CD14-positive monocyte (primary cell): ENCODE measurements around the gene ZNF451. TPM values are rescaled to one million over a fixed set of nuclear protein-coding genes. Genes with fewer than 3 reads are reported as not detected.

Experiments used
- DNase-seq, 3 donors: peaks; one replicate each; pipeline ENCODE4 v3.0.0-alpha.2; 2011 to 2022
- H2AFZ ChIP-seq: 2 replicates; pipeline ENCODE4 v1.6.0; 2012; ENCODE audit warnings: mild to moderate bottlenecking, low read depth, low read length, inconsistent platforms; ENCODE audit not compliant: insufficient read depth, poor library complexity, severe bottlenecking
- H3K27ac ChIP-seq, 2 donors: 1 replicate in 1 of 2; 2 replicates in 1 of 2; pipeline ENCODE4 v1.5.1; 2012 to 2013; ENCODE audit warnings: low read length in 2 of 2, control low read depth in 1 of 2, inconsistent platforms in 1 of 2, low read depth in 1 of 2, mild to moderate bottlenecking in 1 of 2
- H3K27me3 ChIP-seq, 2 donors: one replicate each; pipeline versions ENCODE4 v1.6.0 to v1.6.1; 2011 to 2013; ENCODE audit warnings: low read length in 2 of 2; ENCODE audit not compliant: control insufficient read depth in 2 of 2, insufficient read depth in 2 of 2
- H3K36me3 ChIP-seq, 2 donors: replicated peaks in 1 of 2; 1 replicate in 1 of 2; 2 replicates in 1 of 2; pipeline versions ENCODE4 v1.5.1 to v1.6.1; 2012 to 2013; ENCODE audit warnings: low read length in 2 of 2, control low read depth in 1 of 2, inconsistent platforms in 1 of 2, mild to moderate bottlenecking in 1 of 2; ENCODE audit not compliant: insufficient read depth in 2 of 2, control insufficient read depth in 1 of 2
- H3K4me1 ChIP-seq, 2 donors: 1 replicate in 1 of 2; 2 replicates in 1 of 2; pipeline versions ENCODE4 v1.5.1 to v1.6.1; 2012 to 2013; ENCODE audit warnings: low read length in 2 of 2, control low read depth in 1 of 2, inconsistent platforms in 1 of 2, mild to moderate bottlenecking in 1 of 2, moderate library complexity in 1 of 2; ENCODE audit not compliant: insufficient read depth in 2 of 2, control insufficient read depth in 1 of 2
- H3K4me2 ChIP-seq: replicated peaks from 2 replicates; pipeline ENCODE3; 2012; ENCODE audit warnings: low read length, moderate library complexity, mild to moderate bottlenecking; ENCODE audit not compliant: poor library complexity, severe bottlenecking; ENCODE audit errors: extremely low read depth
- H3K4me3 ChIP-seq, 3 experiments: fragments of 200-600 bp in 1 of 3; sonication (generic) in 1 of 3; replicated peaks in 1 of 3; 1 replicate in 2 of 3; 2 replicates in 1 of 3; pipeline ENCODE4 v1.5.1; 2011 to 2013; ENCODE audit warnings: low read length in 3 of 3, mild to moderate bottlenecking in 3 of 3, control low read depth in 2 of 3, low read depth in 2 of 3, inconsistent platforms in 1 of 3, moderate library complexity in 1 of 3
- H3K79me2 ChIP-seq: 2 replicates; pipeline ENCODE4 v1.6.0; 2012; ENCODE audit warnings: mild to moderate bottlenecking, control low read depth, inconsistent platforms, low read length, moderate library complexity; ENCODE audit not compliant: insufficient read depth
- H3K9ac ChIP-seq: 2 replicates; pipeline ENCODE4 v1.6.0; 2017; ENCODE audit warnings: low read length, mild to moderate bottlenecking; ENCODE audit not compliant: insufficient read depth, poor library complexity, severe bottlenecking
- H3K9me3 ChIP-seq, 2 donors: replicated peaks in 1 of 2; 1 replicate in 1 of 2; 2 replicates in 1 of 2; pipeline versions ENCODE4 v1.5.1 to v1.6.1; 2012 to 2013; ENCODE audit warnings: low read length in 2 of 2, control low read depth in 1 of 2; ENCODE audit not compliant: control insufficient read depth in 1 of 2, insufficient read depth in 1 of 2
- H4K20me1 ChIP-seq: 2 replicates; pipeline ENCODE4 v1.6.0; 2012; ENCODE audit warnings: mild to moderate bottlenecking, low read length, control low read depth, moderate library complexity; ENCODE audit not compliant: insufficient read depth
- H3K27ac Mint-ChIP-seq, 7 donors: one replicate each; pipeline ENCODE4 v1.8.0; 2020; ENCODE audit warnings: mild to moderate bottlenecking in 7 of 7, mixed read lengths in 7 of 7, moderate library complexity in 6 of 7, inconsistent platforms in 2 of 7
- H3K27me3 Mint-ChIP-seq, 3 donors: one replicate each; pipeline ENCODE4 v1.8.0; 2021 to 2022; ENCODE audit warnings: low read depth in 3 of 3, mild to moderate bottlenecking in 3 of 3, mixed read lengths in 3 of 3, moderate library complexity in 3 of 3, inconsistent platforms in 1 of 3
- H3K36me3 Mint-ChIP-seq, 2 donors: one replicate each; pipeline ENCODE4 v1.8.0; 2020; ENCODE audit warnings: mixed read lengths in 2 of 2, inconsistent platforms in 1 of 2, mild to moderate bottlenecking in 1 of 2
- H3K4me1 Mint-ChIP-seq: one replicate; pipeline ENCODE4 v1.8.0; 2020; ENCODE audit warnings: mild to moderate bottlenecking, mixed read lengths
- H3K4me3 Mint-ChIP-seq, 2 donors: one replicate each; pipeline ENCODE4 v1.8.0; 2020; ENCODE audit warnings: mild to moderate bottlenecking in 2 of 2, mixed read lengths in 2 of 2, moderate library complexity in 1 of 2
- H3K9me3 Mint-ChIP-seq, 7 donors: one replicate each; pipeline ENCODE4 v1.8.0; 2020 to 2022; ENCODE audit warnings: mixed read lengths in 7 of 7, mild to moderate bottlenecking in 6 of 7, moderate library complexity in 6 of 7, inconsistent platforms in 2 of 7
- WGBS: methylation state at CpG from one replicate; pipeline ENCODE4 v1.1.5; 2013; ENCODE audit warnings: missing lambda C conversion rate; ENCODE audit not compliant: insufficient coverage; 5-methylcytosine and 5-hydroxymethylcytosine counted together
- intact Hi-C, 2 donors: fragments of 100-400 bp; cut with micrococcal nuclease; formaldehyde crosslinking; loops; one replicate each; pipeline versions ENCODE4 v1.15.0 to v1.15.1; 2023
- polyA plus RNA-seq, 3 donors: library from polyadenylated mRNA; depleted of rRNA in 1 of 3; unstranded in 2 of 3; stranded (reverse) in 1 of 3; fragments of 300-500 nt in 2 of 3; fragments of >200 nt in 1 of 3; fragmentation: Illumina TruSeq in 2 of 3; gene quantifications; 1 replicate in 2 of 3; 2 replicates in 1 of 3; pipeline ENCODE4 v1.2.3, GENCODE V29; 2012 to 2021
- TF ChIP-seq, protein P1 (sequence below): fragments of 200-600 bp; IDR thresholded peaks from one replicate; pipeline ENCODE4 v1.8.0; 2022; ENCODE audit warnings: antibody characterized with exemption, mild to moderate bottlenecking

The ZNF451 gene
- polyA plus RNA-seq, 3 donors, result 7.9 to 22.0 (median 19.1) TPM

DNA sequence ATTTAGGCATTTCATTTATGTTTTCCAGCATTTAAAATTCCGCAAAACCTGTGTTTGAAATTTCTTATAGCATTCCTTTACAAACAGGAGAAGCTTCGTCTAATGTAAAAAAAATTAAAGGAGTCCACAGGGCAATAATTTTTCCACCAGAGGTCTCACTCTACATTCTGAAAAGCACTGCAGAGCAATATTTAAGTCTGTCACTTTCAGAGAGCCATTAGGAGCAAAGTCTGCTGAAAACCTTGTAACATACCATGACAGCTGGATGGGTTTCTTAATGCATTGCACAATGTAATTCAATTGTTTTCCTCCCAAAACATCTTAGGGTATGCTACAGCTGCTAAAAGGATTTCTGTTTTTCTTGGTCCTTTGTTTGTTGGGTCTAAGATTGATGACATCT, 100.2 kb downstream of the ZNF451 start:
- Histone ChIP-seq H3K9me3 (no peaks in the 10 kb centered on the region), H3K27me3 (no peaks in the 10 kb centered on the region), H3K4me3 (no peak overlapping the region), H2AFZ (no peak overlapping the region), H3K9ac (no peak overlapping the region), H3K4me2 (no peak overlapping the region), H4K20me1 (no peaks in the 10 kb centered on the region), H3K36me3 (no peaks in the 10 kb centered on the region), H3K27ac (no peak overlapping the region), H3K79me2 (no peaks in the 10 kb centered on the region), H3K4me1 (no peaks in the 10 kb centered on the region)
- Mint-ChIP-seq H3K9me3 (peaks cover 0 to 3% (median 0%) of the 10 kb centered on the region in 7 donors), H3K4me1 (no peaks in the 10 kb centered on the region), H3K27ac (no peak overlapping the region), H3K4me3 (no peak overlapping the region), H3K36me3 (peaks cover 7 to 16% of the 10 kb centered on the region in 2 donors), H3K27me3 (peaks cover 0 to 1% (median 0%) of the 10 kb centered on the region in 3 donors)
- TF ChIP-seq, protein P1, sequence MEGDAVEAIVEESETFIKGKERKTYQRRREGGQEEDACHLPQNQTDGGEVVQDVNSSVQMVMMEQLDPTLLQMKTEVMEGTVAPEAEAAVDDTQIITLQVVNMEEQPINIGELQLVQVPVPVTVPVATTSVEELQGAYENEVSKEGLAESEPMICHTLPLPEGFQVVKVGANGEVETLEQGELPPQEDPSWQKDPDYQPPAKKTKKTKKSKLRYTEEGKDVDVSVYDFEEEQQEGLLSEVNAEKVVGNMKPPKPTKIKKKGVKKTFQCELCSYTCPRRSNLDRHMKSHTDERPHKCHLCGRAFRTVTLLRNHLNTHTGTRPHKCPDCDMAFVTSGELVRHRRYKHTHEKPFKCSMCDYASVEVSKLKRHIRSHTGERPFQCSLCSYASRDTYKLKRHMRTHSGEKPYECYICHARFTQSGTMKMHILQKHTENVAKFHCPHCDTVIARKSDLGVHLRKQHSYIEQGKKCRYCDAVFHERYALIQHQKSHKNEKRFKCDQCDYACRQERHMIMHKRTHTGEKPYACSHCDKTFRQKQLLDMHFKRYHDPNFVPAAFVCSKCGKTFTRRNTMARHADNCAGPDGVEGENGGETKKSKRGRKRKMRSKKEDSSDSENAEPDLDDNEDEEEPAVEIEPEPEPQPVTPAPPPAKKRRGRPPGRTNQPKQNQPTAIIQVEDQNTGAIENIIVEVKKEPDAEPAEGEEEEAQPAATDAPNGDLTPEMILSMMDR, result no peak
- no peak for DNase-seq
- WGBS, result no CpG with 5 or more reads among the region's 2 CpGs
- intact Hi-C loops, result no loop called here

DNA sequence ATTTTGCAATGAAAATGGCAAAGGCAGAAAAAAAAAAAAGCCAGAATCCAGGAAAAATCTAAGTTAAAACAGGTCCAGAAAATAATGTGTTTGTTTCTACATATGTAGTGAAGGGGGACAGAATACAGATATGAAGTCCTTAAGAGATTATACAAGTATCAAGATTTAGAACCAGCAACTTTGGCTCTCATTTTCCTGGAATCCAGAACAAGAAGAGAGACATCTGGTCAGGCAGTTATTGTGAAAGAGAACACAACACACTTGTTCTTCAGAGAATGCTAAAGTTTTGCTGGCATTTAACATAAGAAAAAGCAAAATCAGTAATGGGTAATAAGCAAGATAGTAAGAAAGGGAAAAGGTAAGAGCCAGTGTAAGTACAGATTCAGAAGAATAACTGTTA, 103.2 kb downstream of the ZNF451 start:
- Mint-ChIP-seq H3K4me3 (no peak overlapping the region), H3K36me3 (peaks cover 0 to 14% of the 10 kb centered on the region in 2 donors), H3K4me1 (no peaks in the 10 kb centered on the region), H3K27ac (no peak overlapping the region), H3K27me3 (peaks cover 0 to 1% (median 0%) of the 10 kb centered on the region in 3 donors), H3K9me3 (no peaks in the 10 kb centered on the region)
- no peak overlapping the region for H2AFZ ChIP-seq
- intact Hi-C loops, result no loop called here
- TF ChIP-seq, protein P1, result no peak
- H3K4me2 ChIP-seq, result no peak overlapping the region
- H3K9me3 ChIP-seq, result no peaks in the 10 kb centered on the region
- no peaks in the 10 kb centered on the region for H3K79me2 ChIP-seq
- no peaks in the 10 kb centered on the region for H3K4me1 ChIP-seq
- H4K20me1 ChIP-seq, result no peaks in the 10 kb centered on the region
- no peaks in the 10 kb centered on the region for H3K27me3 ChIP-seq
- H3K27ac ChIP-seq, result no peak overlapping the region
- no peak for DNase-seq
- H3K9ac ChIP-seq, result no peak overlapping the region
- H3K36me3 ChIP-seq, result no peaks in the 10 kb centered on the region
- no peak overlapping the region for H3K4me3 ChIP-seq
